HG03439 (cell line): ENCODE results near the gene LAPTM5.
"Not testable (repeated sequence)": the region's sequence is repeated elsewhere in the genome, so short reads cannot be mapped to it uniquely, and the experiment has no call there.

ENCODE experiments used
- ATAC-seq: cut with Tn5 transposase; IDR thresholded peaks from one replicate; pipeline ENCODE4 v1.9.1; 2021; ENCODE audit warnings: mild to moderate bottlenecking, moderate library complexity; ENCODE audit not compliant: unreplicated experiment

Gene LAPTM5

GRCh38 chr1:30757352-30758120 lies at the start of gene LAPTM5:
Gene LAPTM5, minus strand, starts transcription at chr1:30757774. Its CDS starts 29 bp downstream, at chr1:30757745.
- no peak for ATAC-seq

- ATAC-seq, result no peak
These were observed 49.1 kb upstream of the LAPTM5 start for GRCh38 chr1:30806381-30807317.

GRCh38 chr1:30805304-30806003 lies 47.9 kb upstream of the LAPTM5 start:
- no peak for ATAC-seq

GRCh38 chr1:30804822-30805221 lies 47.2 kb upstream of the LAPTM5 start:
- ATAC-seq, result no peak

GRCh38 chr1:30804352-30804751 lies 46.8 kb upstream of the LAPTM5 start:
- no peak for ATAC-seq

- ATAC-seq, result no peak
These were observed 46.0 kb upstream of the LAPTM5 start for GRCh38 chr1:30803562-30803961.

GRCh38 chr1:30801771-30802198 lies 44.2 kb upstream of the LAPTM5 start:
- no peak for ATAC-seq

- ATAC-seq, result no peak
These were observed 41.6 kb upstream of the LAPTM5 start for GRCh38 chr1:30799233-30799511.

GRCh38 chr1:30798389-30799232 lies 41.0 kb upstream of the LAPTM5 start:
- no peak for ATAC-seq

- no peak for ATAC-seq
These were observed 37.5 kb upstream of the LAPTM5 start for GRCh38 chr1:30795026-30795425.

GRCh38 chr1:30794260-30794659 lies 36.7 kb upstream of the LAPTM5 start:
- ATAC-seq, result no peak

GRCh38 chr1:30793209-30793608 lies 35.6 kb upstream of the LAPTM5 start:
- no peak for ATAC-seq

- no peak for ATAC-seq
These were observed 34.3 kb upstream of the LAPTM5 start for GRCh38 chr1:30791868-30792267.

- ATAC-seq, result no peak
These were observed 33.5 kb upstream of the LAPTM5 start for GRCh38 chr1:30790850-30791778.

- ATAC-seq, result not testable (repeated sequence)
These were observed 32.6 kb upstream of the LAPTM5 start for GRCh38 chr1:30790256-30790525.

GRCh38 chr1:30789388-30790255 lies 32.0 kb upstream of the LAPTM5 start:
- no peak for ATAC-seq

- ATAC-seq, result no peak
These were observed 31.2 kb upstream of the LAPTM5 start for GRCh38 chr1:30788580-30789387.
